ENCODE results near the gene PBX1. TPM values are rescaled to one million over a fixed set of nuclear protein-coding genes. Genes with fewer than 3 reads are reported as not detected.

PBX1 gene
- total and polyA plus RNA-seq, 4 donors, result 2.2 to 17.3 (median 5.1) TPM

DNA sequence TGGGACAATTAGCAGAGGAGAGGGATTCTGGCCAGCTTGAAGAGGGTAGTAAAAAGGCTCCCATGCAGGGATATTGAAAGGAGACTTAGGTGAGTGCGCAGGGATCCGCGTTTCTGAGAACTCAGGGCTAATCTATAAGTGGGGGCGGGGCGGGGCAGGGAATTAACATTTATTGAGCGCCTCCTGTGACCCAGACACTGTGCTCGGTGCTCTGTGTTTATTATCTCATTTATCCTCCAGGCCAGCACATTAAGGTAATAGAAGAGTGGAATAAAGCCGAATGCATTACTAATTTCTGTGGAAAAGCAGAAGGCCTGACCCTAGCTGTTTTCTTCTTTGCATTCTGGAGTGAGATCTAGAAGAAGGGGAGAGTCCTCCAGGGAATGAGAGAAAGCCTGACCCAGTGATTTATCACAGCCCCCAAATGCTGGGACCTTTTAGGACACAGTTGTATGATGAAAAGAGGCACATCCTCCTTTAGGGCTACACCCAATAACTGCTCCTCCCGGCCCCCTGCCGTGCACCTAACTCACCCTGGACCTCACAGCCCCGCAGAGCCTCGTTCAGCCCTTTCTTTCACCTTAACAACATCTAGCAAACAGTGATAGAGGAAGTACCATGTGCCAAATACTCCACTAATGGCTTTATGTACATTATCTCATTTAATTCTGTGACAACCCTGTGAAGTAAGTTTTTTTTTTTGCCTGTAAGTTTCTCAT, 317.6 kb downstream of the PBX1 start:
- H3K4me3 ChIP-seq (ENCODE audit: low read depth in 1 of 3, low read length in 3 of 3), result no peak overlapping the region
- H3K27ac ChIP-seq (ENCODE audit: low read depth in 1 of 2, low read length in 2 of 2), result no peak overlapping the region
- no peak overlapping the region for H3K9ac ChIP-seq (ENCODE audit: low read depth in 1 of 2, low read length in 2 of 2)
- no peaks in the 10 kb centered on the region for H3K27me3 ChIP-seq (ENCODE audit: control insufficient read depth in 4 of 4, insufficient read depth in 4 of 4, low read length in 3 of 4)
- H3K4me1 ChIP-seq (ENCODE audit: control insufficient read depth in 4 of 4, insufficient read depth in 4 of 4, low read length in 3 of 4), result no peaks in the 10 kb centered on the region
- H3K9me3 ChIP-seq (ENCODE audit: control insufficient read depth in 4 of 4, low read length in 3 of 4), result no peaks in the 10 kb centered on the region
- no peak for DNase-seq (ENCODE audit: low spot score)
- no peaks in the 10 kb centered on the region for H3K36me3 ChIP-seq (ENCODE audit: control insufficient read depth in 4 of 4, insufficient read depth in 3 of 4, low read depth in 1 of 4, low read length in 3 of 4)
- TF ChIP-seq GABPA (IDR thresholded peaks at IDR 0.05 in 1 of 2, conservative IDR thresholded peaks at IDR 0.05 in 1 of 2) (no peak), JUND (IDR thresholded peaks at IDR 0.05) (no peak), RAD21 (IDR thresholded peaks at IDR 0.05) (no peak), HNF4G (IDR thresholded peaks at IDR 0.05) (no peak), TAF1 (conservative IDR thresholded peaks at IDR 0.05) (no peak), SP1 (IDR thresholded peaks at IDR 0.05) (no peak), RXRA (IDR thresholded peaks at IDR 0.05) (no peak), NR2F2 (IDR thresholded peaks at IDR 0.05) (no peak), HNF4A (conservative IDR thresholded peaks at IDR 0.05) (no peak), EGR1 (IDR thresholded peaks at IDR 0.05; ENCODE audit: low read depth in 2 of 2) (no peak), FOXA2 (IDR thresholded peaks at IDR 0.05) (no peak)
- TF ChIP-seq, protein P1, sequence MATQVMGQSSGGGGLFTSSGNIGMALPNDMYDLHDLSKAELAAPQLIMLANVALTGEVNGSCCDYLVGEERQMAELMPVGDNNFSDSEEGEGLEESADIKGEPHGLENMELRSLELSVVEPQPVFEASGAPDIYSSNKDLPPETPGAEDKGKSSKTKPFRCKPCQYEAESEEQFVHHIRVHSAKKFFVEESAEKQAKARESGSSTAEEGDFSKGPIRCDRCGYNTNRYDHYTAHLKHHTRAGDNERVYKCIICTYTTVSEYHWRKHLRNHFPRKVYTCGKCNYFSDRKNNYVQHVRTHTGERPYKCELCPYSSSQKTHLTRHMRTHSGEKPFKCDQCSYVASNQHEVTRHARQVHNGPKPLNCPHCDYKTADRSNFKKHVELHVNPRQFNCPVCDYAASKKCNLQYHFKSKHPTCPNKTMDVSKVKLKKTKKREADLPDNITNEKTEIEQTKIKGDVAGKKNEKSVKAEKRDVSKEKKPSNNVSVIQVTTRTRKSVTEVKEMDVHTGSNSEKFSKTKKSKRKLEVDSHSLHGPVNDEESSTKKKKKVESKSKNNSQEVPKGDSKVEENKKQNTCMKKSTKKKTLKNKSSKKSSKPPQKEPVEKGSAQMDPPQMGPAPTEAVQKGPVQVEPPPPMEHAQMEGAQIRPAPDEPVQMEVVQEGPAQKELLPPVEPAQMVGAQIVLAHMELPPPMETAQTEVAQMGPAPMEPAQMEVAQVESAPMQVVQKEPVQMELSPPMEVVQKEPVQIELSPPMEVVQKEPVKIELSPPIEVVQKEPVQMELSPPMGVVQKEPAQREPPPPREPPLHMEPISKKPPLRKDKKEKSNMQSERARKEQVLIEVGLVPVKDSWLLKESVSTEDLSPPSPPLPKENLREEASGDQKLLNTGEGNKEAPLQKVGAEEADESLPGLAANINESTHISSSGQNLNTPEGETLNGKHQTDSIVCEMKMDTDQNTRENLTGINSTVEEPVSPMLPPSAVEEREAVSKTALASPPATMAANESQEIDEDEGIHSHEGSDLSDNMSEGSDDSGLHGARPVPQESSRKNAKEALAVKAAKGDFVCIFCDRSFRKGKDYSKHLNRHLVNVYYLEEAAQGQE (IDR thresholded peaks at IDR 0.05), result no peak
- TF ChIP-seq, protein P2, sequence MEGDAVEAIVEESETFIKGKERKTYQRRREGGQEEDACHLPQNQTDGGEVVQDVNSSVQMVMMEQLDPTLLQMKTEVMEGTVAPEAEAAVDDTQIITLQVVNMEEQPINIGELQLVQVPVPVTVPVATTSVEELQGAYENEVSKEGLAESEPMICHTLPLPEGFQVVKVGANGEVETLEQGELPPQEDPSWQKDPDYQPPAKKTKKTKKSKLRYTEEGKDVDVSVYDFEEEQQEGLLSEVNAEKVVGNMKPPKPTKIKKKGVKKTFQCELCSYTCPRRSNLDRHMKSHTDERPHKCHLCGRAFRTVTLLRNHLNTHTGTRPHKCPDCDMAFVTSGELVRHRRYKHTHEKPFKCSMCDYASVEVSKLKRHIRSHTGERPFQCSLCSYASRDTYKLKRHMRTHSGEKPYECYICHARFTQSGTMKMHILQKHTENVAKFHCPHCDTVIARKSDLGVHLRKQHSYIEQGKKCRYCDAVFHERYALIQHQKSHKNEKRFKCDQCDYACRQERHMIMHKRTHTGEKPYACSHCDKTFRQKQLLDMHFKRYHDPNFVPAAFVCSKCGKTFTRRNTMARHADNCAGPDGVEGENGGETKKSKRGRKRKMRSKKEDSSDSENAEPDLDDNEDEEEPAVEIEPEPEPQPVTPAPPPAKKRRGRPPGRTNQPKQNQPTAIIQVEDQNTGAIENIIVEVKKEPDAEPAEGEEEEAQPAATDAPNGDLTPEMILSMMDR (IDR thresholded peaks at IDR 0.05; ENCODE audit: low read depth, low read length, missing input control), result no peak
- TF ChIP-seq, protein P3, sequence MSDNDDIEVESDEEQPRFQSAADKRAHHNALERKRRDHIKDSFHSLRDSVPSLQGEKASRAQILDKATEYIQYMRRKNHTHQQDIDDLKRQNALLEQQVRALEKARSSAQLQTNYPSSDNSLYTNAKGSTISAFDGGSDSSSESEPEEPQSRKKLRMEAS (IDR thresholded peaks at IDR 0.05), result no peak
- TF ChIP-seq, protein P4, sequence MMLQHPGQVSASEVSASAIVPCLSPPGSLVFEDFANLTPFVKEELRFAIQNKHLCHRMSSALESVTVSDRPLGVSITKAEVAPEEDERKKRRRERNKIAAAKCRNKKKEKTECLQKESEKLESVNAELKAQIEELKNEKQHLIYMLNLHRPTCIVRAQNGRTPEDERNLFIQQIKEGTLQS (IDR thresholded peaks at IDR 0.05), result no peak
- 77% methylated on average over 12 of the region's 12 CpGs for WGBS

DNA sequence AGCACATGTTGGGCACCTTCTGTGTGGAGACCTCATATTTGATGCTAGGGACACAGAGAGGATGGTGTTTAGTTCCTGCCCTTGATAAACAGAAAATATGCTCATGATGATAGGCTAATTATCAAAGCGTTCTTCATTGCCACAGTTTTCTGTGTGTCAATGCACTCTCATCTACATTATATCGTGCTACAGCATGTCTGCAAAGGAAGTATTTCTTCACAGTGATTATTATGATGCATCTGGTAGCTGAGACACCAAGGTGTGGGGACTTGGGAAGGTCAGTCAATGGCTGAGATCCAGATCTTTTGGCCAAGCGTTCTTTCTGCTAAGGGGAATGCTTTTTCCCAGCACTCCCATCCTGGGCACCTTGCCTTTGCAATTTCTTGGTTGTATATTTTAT, 321.2 kb downstream of the PBX1 start:
- Histone ChIP-seq H3K27me3 (ENCODE audit: control insufficient read depth in 4 of 4, insufficient read depth in 4 of 4, low read length in 3 of 4) (no peaks in the 10 kb centered on the region), H3K27ac (ENCODE audit: low read depth in 1 of 2, low read length in 2 of 2) (no peak overlapping the region), H3K4me1 (ENCODE audit: control insufficient read depth in 4 of 4, insufficient read depth in 4 of 4, low read length in 3 of 4) (no peaks in the 10 kb centered on the region), H3K9ac (ENCODE audit: low read depth in 1 of 2, low read length in 2 of 2) (no peak overlapping the region), H3K4me3 (ENCODE audit: low read depth in 1 of 3, low read length in 3 of 3) (no peak overlapping the region), H3K9me3 (ENCODE audit: control insufficient read depth in 4 of 4, low read length in 3 of 4) (no peaks in the 10 kb centered on the region), H3K36me3 (ENCODE audit: control insufficient read depth in 4 of 4, insufficient read depth in 3 of 4, low read depth in 1 of 4, low read length in 3 of 4) (no peaks in the 10 kb centered on the region)
- WGBS, result 86% methylated on average over 3 of the region's 3 CpGs
- no peak for DNase-seq (ENCODE audit: low spot score)
- TF ChIP-seq HNF4A (conservative IDR thresholded peaks at IDR 0.05), result no peak
- TF ChIP-seq HNF4G (IDR thresholded peaks at IDR 0.05), result no peak
- TF ChIP-seq, protein P1 (IDR thresholded peaks at IDR 0.05), result no peak
- TF ChIP-seq EGR1 (IDR thresholded peaks at IDR 0.05; ENCODE audit: low read depth in 2 of 2), result no peak
- TF ChIP-seq, protein P4 (IDR thresholded peaks at IDR 0.05), result no peak
- TF ChIP-seq RAD21 (IDR thresholded peaks at IDR 0.05), result no peak
- TF ChIP-seq YY1 (IDR thresholded peaks at IDR 0.05), result no peak
